GM04503 (cell line): ENCODE measurements around the gene SLC35C1.
"Not testable (repeated sequence)": the region's sequence is repeated elsewhere in the genome, so short reads cannot be mapped to it uniquely, and the experiment has no call there.

Source experiments
- DNase-seq: peaks from one replicate; pipeline ENCODE4 v3.0.0-alpha.2; 2012; ENCODE audit warnings: low read depth

SLC35C1 gene

GRCh38 chr11:45788887-45789286 lies 16.1 kb upstream of the SLC35C1 start:
- DNase-seq: no peak

GRCh38 chr11:45791524-45791923 lies 13.4 kb upstream of the SLC35C1 start:
- DNase-seq: no peak

- DNase-seq: no peak
These were observed 10.8 kb upstream of the SLC35C1 start for GRCh38 chr11:45794169-45794568.

GRCh38 chr11:45795379-45795778 lies 9.6 kb upstream of the SLC35C1 start:
- DNase-seq: no peak

GRCh38 chr11:45796461-45796861 lies 8.5 kb upstream of the SLC35C1 start:
- DNase-seq: no peak

GRCh38 chr11:45798793-45799441 lies 6.0 kb upstream of the SLC35C1 start:
- DNase-seq: no peak

- DNase-seq: no peak
These were observed 5.4 kb upstream of the SLC35C1 start for GRCh38 chr11:45799562-45799961.

- no peak for DNase-seq
These were observed 4.7 kb upstream of the SLC35C1 start for GRCh38 chr11:45800261-45800660.

- DNase-seq: no peak
These were observed 3.1 kb upstream of the SLC35C1 start for GRCh38 chr11:45801723-45802315.

GRCh38 chr11:45802531-45803317 lies 2.2 kb upstream of the SLC35C1 start:
- DNase-seq: no peak

- DNase-seq: no peak
These were observed 783 bp upstream of the SLC35C1 start for GRCh38 chr11:45803971-45804760.

- peak; percentile 36 for DNase-seq
These were observed 539 bp downstream of the SLC35C1 start for GRCh38 chr11:45805305-45806071.

- DNase-seq: no peak
These were observed 1.4 kb downstream of the SLC35C1 start for GRCh38 chr11:45806072-45806933.

GRCh38 chr11:45806937-45807791 lies 2.2 kb downstream of the SLC35C1 start:
- DNase-seq: no peak

GRCh38 chr11:45807792-45808238 lies 2.9 kb downstream of the SLC35C1 start:
- no peak for DNase-seq

- not testable (repeated sequence) for DNase-seq
These were observed 3.5 kb downstream of the SLC35C1 start for GRCh38 chr11:45808427-45808826.

- DNase-seq: no peak
These were observed 4.8 kb downstream of the SLC35C1 start for GRCh38 chr11:45809456-45810395.

GRCh38 chr11:45810431-45811108 lies 5.6 kb downstream of the SLC35C1 start:
- no peak for DNase-seq
